Adrenal gland (tissue), 5 donors: ENCODE measurements around the gene UGT1A10.

Source experiments
- POLR2A ChIP-seq, 2 donors: fragments of 450-650 bp; IDR thresholded peaks; one replicate each; pipeline ENCODE4 v1.6.1; 2017; ENCODE audit warnings: antibody characterized with exemption in 2 of 2, mild to moderate bottlenecking in 2 of 2, moderate library complexity in 1 of 2
- TF ChIP-seq, protein P1 (sequence below), 6 experiments: fragments of 450-650 bp in 4 of 6; fragments of 200-600 bp in 2 of 6; sonication (generic) in 1 of 6; IDR thresholded peaks; 1 replicate in 5 of 6; 2 replicates in 1 of 6; pipeline versions ENCODE4 v1.5.1 to v1.8.0; 2016 to 2021; ENCODE audit warnings: antibody characterized with exemption in 6 of 6, mild to moderate bottlenecking in 2 of 6, moderate library complexity in 1 of 6
- donor health status: DM: no; HTN: no; CAD: no.

DNA sequence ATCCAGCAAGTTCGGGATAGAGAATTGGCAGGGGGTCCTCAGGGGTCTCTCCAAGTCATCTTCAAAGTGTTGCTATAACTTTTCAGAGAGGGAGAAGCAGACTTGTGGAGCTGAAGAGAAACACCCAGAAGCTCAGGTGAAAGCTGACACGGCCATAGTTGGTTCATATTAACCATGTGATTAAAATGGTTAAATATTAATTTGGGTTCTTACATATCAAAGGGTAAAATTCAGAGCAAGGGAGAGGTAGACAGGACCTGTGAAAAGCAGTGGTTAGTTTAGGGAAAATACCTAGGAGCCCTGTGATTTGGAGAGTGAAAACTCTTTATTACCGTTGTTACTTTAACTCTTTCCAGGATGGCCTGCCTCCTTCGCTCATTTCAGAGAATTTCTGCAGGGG lies 56.4 kb downstream of the UGT1A10 start, which contains the start of gene UGT1A6:
- TF ChIP-seq, protein P1, sequence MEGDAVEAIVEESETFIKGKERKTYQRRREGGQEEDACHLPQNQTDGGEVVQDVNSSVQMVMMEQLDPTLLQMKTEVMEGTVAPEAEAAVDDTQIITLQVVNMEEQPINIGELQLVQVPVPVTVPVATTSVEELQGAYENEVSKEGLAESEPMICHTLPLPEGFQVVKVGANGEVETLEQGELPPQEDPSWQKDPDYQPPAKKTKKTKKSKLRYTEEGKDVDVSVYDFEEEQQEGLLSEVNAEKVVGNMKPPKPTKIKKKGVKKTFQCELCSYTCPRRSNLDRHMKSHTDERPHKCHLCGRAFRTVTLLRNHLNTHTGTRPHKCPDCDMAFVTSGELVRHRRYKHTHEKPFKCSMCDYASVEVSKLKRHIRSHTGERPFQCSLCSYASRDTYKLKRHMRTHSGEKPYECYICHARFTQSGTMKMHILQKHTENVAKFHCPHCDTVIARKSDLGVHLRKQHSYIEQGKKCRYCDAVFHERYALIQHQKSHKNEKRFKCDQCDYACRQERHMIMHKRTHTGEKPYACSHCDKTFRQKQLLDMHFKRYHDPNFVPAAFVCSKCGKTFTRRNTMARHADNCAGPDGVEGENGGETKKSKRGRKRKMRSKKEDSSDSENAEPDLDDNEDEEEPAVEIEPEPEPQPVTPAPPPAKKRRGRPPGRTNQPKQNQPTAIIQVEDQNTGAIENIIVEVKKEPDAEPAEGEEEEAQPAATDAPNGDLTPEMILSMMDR (IDR thresholded peaks at IDR 0.05): no peak
- TF ChIP-seq POLR2A (IDR thresholded peaks at IDR 0.05): no peak
